Activated CD4-positive, alpha-beta T cell treated with anti-CD3 and anti-CD28 coated beads for 24 hours (primary cell): ENCODE data around the gene ST3GAL4.
"Not testable (repeated sequence)": the region's sequence is repeated elsewhere in the genome, so short reads cannot be mapped to it uniquely, and the experiment has no call there.

Experiments used
- DNase-seq, 2 donors: peaks; one replicate each; pipeline ENCODE4 v3.0.0-alpha.2; 2020; ENCODE audit warnings: low read depth in 2 of 2

Gene ST3GAL4

GRCh38 chr11:126364735-126365134 lies 9.2 kb downstream of the ST3GAL4 start:
- not testable (repeated sequence) for DNase-seq

- DNase-seq: not testable (repeated sequence)
Measured at GRCh38 chr11:126365508-126365907, 10.0 kb downstream of the ST3GAL4 start.

- no peak for DNase-seq
Measured at GRCh38 chr11:126366064-126366822, 10.8 kb downstream of the ST3GAL4 start.

- not testable (repeated sequence) for DNase-seq
Measured at GRCh38 chr11:126366823-126367654, 11.6 kb downstream of the ST3GAL4 start.

- DNase-seq: not testable (repeated sequence)
Measured at GRCh38 chr11:126367806-126368205, 12.3 kb downstream of the ST3GAL4 start.

GRCh38 chr11:126368336-126369119 lies 13.0 kb downstream of the ST3GAL4 start:
- not testable (repeated sequence) for DNase-seq

GRCh38 chr11:126370016-126370415 lies 14.5 kb downstream of the ST3GAL4 start:
- no peak for DNase-seq

- DNase-seq: no peak
Measured at GRCh38 chr11:126371595-126371994, 16.1 kb downstream of the ST3GAL4 start.

GRCh38 chr11:126373389-126374066 lies 18.0 kb downstream of the ST3GAL4 start:
- DNase-seq: not testable (repeated sequence)

- DNase-seq: not testable (repeated sequence)
Measured at GRCh38 chr11:126374562-126375300, 19.2 kb downstream of the ST3GAL4 start.

GRCh38 chr11:126375726-126376125 lies 20.2 kb downstream of the ST3GAL4 start:
- no peak for DNase-seq

- no peak for DNase-seq
Measured at GRCh38 chr11:126378763-126379162, 23.3 kb downstream of the ST3GAL4 start.

- DNase-seq: no peak
Measured at GRCh38 chr11:126380909-126381308, 25.4 kb downstream of the ST3GAL4 start.

GRCh38 chr11:126381960-126382359 lies 26.5 kb downstream of the ST3GAL4 start:
- DNase-seq: not testable (repeated sequence)

GRCh38 chr11:126382641-126383040 lies 27.2 kb downstream of the ST3GAL4 start:
- DNase-seq: not testable (repeated sequence)

GRCh38 chr11:126383339-126384335 lies 28.2 kb downstream of the ST3GAL4 start:
- DNase-seq: no peak

GRCh38 chr11:126384449-126385070 lies 29.1 kb downstream of the ST3GAL4 start:
- no peak for DNase-seq

GRCh38 chr11:126385991-126386728 lies 30.7 kb downstream of the ST3GAL4 start:
- no peak for DNase-seq
